ENCODE data around the gene RASGRF1. TPM values are rescaled to one million over a fixed set of nuclear protein-coding genes. Genes with fewer than 3 reads are reported as not detected.
A peak's percentile ranks its signal among the peaks of the same experiment; 100 is the strongest.

RASGRF1 gene
- total and polyA plus RNA-seq, 2 donors (not counting 1 experiment from before 2014, with no cell fraction given), result 1.0 to 9.4 TPM

DNA sequence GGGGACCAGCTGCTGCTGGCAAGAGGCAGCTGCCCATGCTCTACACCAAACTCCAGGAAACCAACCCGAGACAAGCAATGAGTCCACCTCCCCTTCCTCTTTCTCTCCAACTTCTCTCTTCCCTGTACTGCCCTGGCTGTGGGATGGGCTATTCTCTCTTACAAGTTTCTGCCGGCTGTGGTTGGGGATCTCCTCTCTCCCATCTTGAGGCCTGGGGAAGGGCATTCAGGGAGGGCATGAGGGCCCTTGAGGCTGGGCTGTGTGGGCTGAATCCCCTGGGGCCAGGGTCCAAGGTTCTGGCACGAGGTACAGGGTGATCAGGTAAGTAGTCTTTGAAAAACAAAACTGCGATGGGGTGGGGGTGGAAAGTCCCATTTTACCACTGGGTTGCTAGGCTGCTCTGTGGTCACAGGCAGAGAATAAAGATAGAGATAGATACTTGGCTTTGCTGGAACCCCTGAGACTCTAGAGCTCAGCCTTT lies 113.4 kb downstream of the RASGRF1 start:
- Mint-ChIP-seq H3K4me1 (peaks cover 42% of the 10 kb centered on the region), H3K4me3 (peak overlapping the region; percentile 81), H3K27me3 (no peaks in the 10 kb centered on the region), H3K9me3 (ENCODE audit: insufficient read depth) (no peaks in the 10 kb centered on the region), H3K27ac (peak overlapping the region; percentile 96)
- H4K20me1 ChIP-seq (ENCODE audit: control insufficient read depth, insufficient read depth, low read length, poor library complexity, severe bottlenecking), result no peaks in the 10 kb centered on the region
- peak overlapping the region; percentile 64 to 81 for H3K27ac ChIP-seq (ENCODE audit: low read length in 2 of 2)
- intact Hi-C loops (cut with micrococcal nuclease), result loop anchor here (1.0 to 5.0 kb wide), 3 partner anchors 27 to 55 kb away; no protein-coding TSS in a partner anchor
- no peaks in the 10 kb centered on the region for H3K9me3 ChIP-seq (ENCODE audit: control extremely low read depth in 1 of 3, control insufficient read depth in 2 of 3, insufficient read depth in 1 of 3, low read length in 2 of 3)
- WGBS (ENCODE audit: insufficient coverage), result 20% methylated on average over 2 of the region's 4 CpGs
- ChIA-PET CTCF (interaction anchor here (1.6 to 5.0 kb wide), 7 partner anchors 10 to 68 kb away, joined by 5 to 34 read pairs (median 9); partner anchors contain the start of gene CTSH), POLR2A (interaction anchor here (0.5 to 1.8 kb wide), 4 partner anchors 33 to 829 kb away, joined by 3 to 6 read pairs (median 4); partner anchors contain the start of gene CTSH)
- ATAC-seq (ENCODE audit: low read depth) (peak; percentile 81), DNase-seq (peak; percentile 79)
- peaks cover 38 to 46% of the 10 kb centered on the region in 2 donors for H3K4me1 ChIP-seq (ENCODE audit: control insufficient read depth in 2 of 2, insufficient read depth in 2 of 2, low read length in 2 of 2)
- TF ChIP-seq EZH2 (IDR thresholded peaks at IDR 0.05; ENCODE audit: borderline replicate concordance, insufficient read depth, low read depth, low read length, poor library complexity, severe bottlenecking), result no peak
- TF ChIP-seq, protein P1, sequence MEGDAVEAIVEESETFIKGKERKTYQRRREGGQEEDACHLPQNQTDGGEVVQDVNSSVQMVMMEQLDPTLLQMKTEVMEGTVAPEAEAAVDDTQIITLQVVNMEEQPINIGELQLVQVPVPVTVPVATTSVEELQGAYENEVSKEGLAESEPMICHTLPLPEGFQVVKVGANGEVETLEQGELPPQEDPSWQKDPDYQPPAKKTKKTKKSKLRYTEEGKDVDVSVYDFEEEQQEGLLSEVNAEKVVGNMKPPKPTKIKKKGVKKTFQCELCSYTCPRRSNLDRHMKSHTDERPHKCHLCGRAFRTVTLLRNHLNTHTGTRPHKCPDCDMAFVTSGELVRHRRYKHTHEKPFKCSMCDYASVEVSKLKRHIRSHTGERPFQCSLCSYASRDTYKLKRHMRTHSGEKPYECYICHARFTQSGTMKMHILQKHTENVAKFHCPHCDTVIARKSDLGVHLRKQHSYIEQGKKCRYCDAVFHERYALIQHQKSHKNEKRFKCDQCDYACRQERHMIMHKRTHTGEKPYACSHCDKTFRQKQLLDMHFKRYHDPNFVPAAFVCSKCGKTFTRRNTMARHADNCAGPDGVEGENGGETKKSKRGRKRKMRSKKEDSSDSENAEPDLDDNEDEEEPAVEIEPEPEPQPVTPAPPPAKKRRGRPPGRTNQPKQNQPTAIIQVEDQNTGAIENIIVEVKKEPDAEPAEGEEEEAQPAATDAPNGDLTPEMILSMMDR (IDR thresholded peaks at IDR 0.05), result no peak
- no peaks in the 10 kb centered on the region for H3K79me2 ChIP-seq (ENCODE audit: control insufficient read depth, insufficient read depth, low read length)
- H3K36me3 ChIP-seq (replicated peaks in 1 of 2; ENCODE audit: control extremely low read depth in 1 of 2, control insufficient read depth in 1 of 2, extremely low read depth in 1 of 2, insufficient read depth in 2 of 2, low read length in 1 of 2), result no peaks in the 10 kb centered on the region
- peak overlapping the region in 1 of 5 experiments; percentile 49 for H3K4me3 ChIP-seq (ENCODE audit: control extremely low read depth in 1 of 5, extremely low read depth in 1 of 5, insufficient read depth in 1 of 5, low read depth in 2 of 5, low read length in 4 of 5)
- peak overlapping the region; percentile 43 for H3K9ac ChIP-seq (ENCODE audit: low read length)
- peak overlapping the region; percentile 63 for H3K4me2 ChIP-seq (replicated peaks; ENCODE audit: low read depth, low read length, poor library complexity, severe bottlenecking)
- no peaks in the 10 kb centered on the region for H3K27me3 ChIP-seq (replicated peaks in 1 of 4; ENCODE audit: control extremely low read depth in 1 of 4, control insufficient read depth in 3 of 4, insufficient read depth in 4 of 4, low read length in 3 of 4)
- H2AFZ ChIP-seq (ENCODE audit: insufficient read depth, low read depth, low read length, poor library complexity, severe bottlenecking), result peak overlapping the region; percentile 66

DNA sequence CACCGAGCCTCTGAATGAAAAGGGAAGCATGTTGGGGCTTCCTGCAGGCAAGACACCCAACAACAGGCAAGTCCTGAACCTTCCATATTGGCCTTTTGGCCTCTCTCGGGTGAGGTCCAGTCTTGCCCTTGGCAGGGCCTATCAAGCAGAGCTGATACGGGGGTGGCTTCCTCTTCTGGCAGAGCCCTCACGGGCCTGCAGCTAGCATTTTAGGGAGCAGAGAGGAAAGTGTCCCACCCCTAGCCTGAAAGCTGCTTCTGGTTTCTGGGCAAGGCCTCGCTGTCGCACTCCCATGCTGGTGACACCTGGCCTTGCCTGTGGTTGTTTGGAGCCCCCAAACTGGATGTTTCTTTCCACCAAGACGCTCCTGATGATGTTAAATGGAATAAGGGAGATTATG lies 113.9 kb downstream of the RASGRF1 start:
- ChIA-PET CTCF (interaction anchor here (1.0 to 5.0 kb wide), 6 partner anchors 28 to 67 kb away, joined by 5 to 34 read pairs (median 8); partner anchors contain the start of gene CTSH), POLR2A (interaction anchor here (0.5 to 1.8 kb wide), 5 partner anchors 32 to 828 kb away, joined by 3 to 6 read pairs (median 4); partner anchors contain the start of gene CTSH)
- 84% methylated on average over 3 of the region's 7 CpGs for WGBS (ENCODE audit: insufficient coverage)
- Histone ChIP-seq H2AFZ (ENCODE audit: insufficient read depth, low read depth, low read length, poor library complexity, severe bottlenecking) (peak overlapping the region; percentile 66), H3K9me3 (ENCODE audit: control extremely low read depth in 1 of 3, control insufficient read depth in 2 of 3, insufficient read depth in 1 of 3, low read length in 2 of 3) (no peaks in the 10 kb centered on the region), H3K36me3 (replicated peaks in 1 of 2; ENCODE audit: control extremely low read depth in 1 of 2, control insufficient read depth in 1 of 2, extremely low read depth in 1 of 2, insufficient read depth in 2 of 2, low read length in 1 of 2) (no peaks in the 10 kb centered on the region), H3K9ac (ENCODE audit: low read length) (peak overlapping the region; percentile 43), H3K27ac (ENCODE audit: low read length in 2 of 2) (peak overlapping the region; percentile 64 to 81), H4K20me1 (ENCODE audit: control insufficient read depth, insufficient read depth, low read length, poor library complexity, severe bottlenecking) (no peaks in the 10 kb centered on the region), H3K4me1 (ENCODE audit: control insufficient read depth in 2 of 2, insufficient read depth in 2 of 2, low read length in 2 of 2) (peaks cover 38 to 46% of the 10 kb centered on the region in 2 donors), H3K79me2 (ENCODE audit: control insufficient read depth, insufficient read depth, low read length) (no peaks in the 10 kb centered on the region), H3K4me3 (ENCODE audit: control extremely low read depth in 1 of 5, extremely low read depth in 1 of 5, insufficient read depth in 1 of 5, low read depth in 2 of 5, low read length in 4 of 5) (peak overlapping the region in 1 of 5 experiments; percentile 49), H3K4me2 (replicated peaks; ENCODE audit: low read depth, low read length, poor library complexity, severe bottlenecking) (peak overlapping the region; percentile 63), H3K27me3 (replicated peaks in 1 of 4; ENCODE audit: control extremely low read depth in 1 of 4, control insufficient read depth in 3 of 4, insufficient read depth in 4 of 4, low read length in 3 of 4) (no peaks in the 10 kb centered on the region)
- H3K9me3 Mint-ChIP-seq (ENCODE audit: insufficient read depth), result no peaks in the 10 kb centered on the region
- intact Hi-C loops (cut with micrococcal nuclease), result loop anchor here (1.0 to 5.0 kb wide), 3 partner anchors 28 to 54 kb away; no protein-coding TSS in a partner anchor
- H3K27ac Mint-ChIP-seq, result peak overlapping the region; percentile 96
- ATAC-seq (ENCODE audit: low read depth), result peak; percentile 4
- H3K4me3 Mint-ChIP-seq, result peak overlapping the region; percentile 81
- peaks cover 42% of the 10 kb centered on the region for H3K4me1 Mint-ChIP-seq
- H3K27me3 Mint-ChIP-seq, result no peaks in the 10 kb centered on the region
- TF ChIP-seq EZH2 (IDR thresholded peaks at IDR 0.05; ENCODE audit: borderline replicate concordance, insufficient read depth, low read depth, low read length, poor library complexity, severe bottlenecking), result no peak
- TF ChIP-seq, protein P1 (IDR thresholded peaks at IDR 0.05), result no peak
- no peak for DNase-seq

All from B cell (primary cell).